Ascending aorta (tissue), 2 donors: ENCODE results near the gene GPR37L1. TPM values are rescaled to one million over a fixed set of nuclear protein-coding genes. Genes with fewer than 3 reads are reported as not detected.
"Not testable (repeated sequence)": the region's sequence is repeated elsewhere in the genome, so short reads cannot be mapped to it uniquely, and the experiment has no call there.

Experiments
- DNase-seq, 2 donors: peaks; one replicate each; pipeline ENCODE4 v3.0.0-alpha.2; 2019; ENCODE audit warnings: low spot score in 2 of 2
- H3K27ac ChIP-seq, 2 donors: fragments of 200-600 bp; sonication (generic); one replicate each; pipeline ENCODE4 v1.5.1; 2016 to 2017; ENCODE audit warnings: mild to moderate bottlenecking in 1 of 2
- H3K27me3 ChIP-seq: fragments of 200-600 bp; sonication (generic); one replicate; pipeline ENCODE4 v1.5.1; 2017
- H3K36me3 ChIP-seq, 2 donors: fragments of 200-600 bp; sonication (generic); one replicate each; pipeline ENCODE4 v1.5.1; 2016
- H3K4me1 ChIP-seq, 2 donors: fragments of 200-600 bp; sonication (generic); one replicate each; pipeline ENCODE4 v1.5.1; 2016 to 2017; ENCODE audit warnings: mild to moderate bottlenecking in 1 of 2
- H3K4me3 ChIP-seq, 2 donors: fragments of 200-600 bp; sonication (generic); one replicate each; pipeline ENCODE4 v1.5.1; 2016 to 2017; ENCODE audit warnings: mild to moderate bottlenecking in 1 of 2
- H3K9me3 ChIP-seq, 2 donors: fragments of 200-600 bp; sonication (generic); one replicate each; pipeline ENCODE4 v1.5.1; 2016
- CTCF ChIP-seq, 3 experiments: fragments of 200-600 bp in 2 of 3; fragments of 450-650 bp in 1 of 3; sonication (generic) in 2 of 3; IDR thresholded peaks; one replicate each; pipeline ENCODE4 v1.5.1; 2016 to 2019; ENCODE audit warnings: antibody characterized with exemption in 3 of 3, mild to moderate bottlenecking in 1 of 3, moderate library complexity in 1 of 3
- intact Hi-C: fragments of 100-400 bp; cut with DNase I; formaldehyde crosslinking; loops from one replicate; pipeline ENCODE4 v1.15.1; 2023
- total RNA-seq: library from RNA; depleted of rRNA; stranded (reverse); fragments of >200 nt; gene quantifications from one replicate; pipeline ENCODE4 v1.1.0, GENCODE V29; 2016

Gene GPR37L1
- total RNA-seq, 1 donor from 2014 or later, result not detected

DNA sequence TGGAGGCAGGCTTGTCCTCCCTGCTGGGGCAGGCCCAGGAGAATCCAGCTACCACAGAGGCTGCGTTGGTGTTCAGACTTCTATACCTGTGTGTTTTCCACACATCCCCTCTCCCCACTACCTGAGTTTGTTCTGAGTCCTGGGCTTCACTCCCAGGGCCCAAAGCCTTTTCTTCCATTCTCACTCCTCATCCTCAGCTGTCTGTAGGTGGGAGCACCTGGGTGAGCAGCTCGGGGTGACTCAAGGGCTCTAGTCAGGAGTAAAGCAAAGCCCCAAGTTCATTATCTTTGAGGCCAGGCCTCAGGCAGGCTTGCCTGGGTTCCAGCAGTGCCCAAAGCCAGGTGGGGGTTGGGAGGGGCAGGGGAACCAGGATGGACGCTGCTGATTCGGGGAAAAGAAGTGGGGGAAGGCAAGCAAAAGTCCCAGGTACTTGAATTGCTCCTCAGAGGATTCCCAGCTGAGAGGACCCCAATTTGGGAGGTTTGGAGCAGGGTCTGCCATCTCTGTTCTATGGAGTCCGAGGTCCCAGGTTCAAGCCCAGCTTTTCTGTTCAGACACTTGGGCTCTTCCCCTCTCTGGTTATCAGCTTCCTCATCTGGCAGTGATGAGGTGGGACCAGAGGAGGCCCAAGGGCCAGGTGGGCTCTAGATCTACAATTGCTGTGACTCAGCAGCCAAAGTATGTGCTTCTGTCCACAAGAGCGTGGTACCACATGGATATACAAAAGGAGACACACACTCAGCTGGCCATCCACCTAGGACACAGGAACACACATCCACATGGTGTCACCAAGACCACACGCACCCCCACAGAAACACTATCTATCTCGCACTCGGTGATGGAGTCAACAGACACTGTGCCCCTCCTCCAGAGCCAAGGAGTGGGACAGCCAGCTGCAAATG, 43.5 kb downstream of the GPR37L1 start:
- intact Hi-C loops, result no loop called here
- Histone ChIP-seq H3K27ac (no peak overlapping the region), H3K9me3 (no peaks in the 10 kb centered on the region), H3K27me3 (no peaks in the 10 kb centered on the region), H3K36me3 (no peaks in the 10 kb centered on the region), H3K4me1 (no peaks in the 10 kb centered on the region), H3K4me3 (no peak overlapping the region)
- no peak for TF ChIP-seq CTCF (IDR thresholded peaks at IDR 0.05)
- DNase-seq, result no peak

DNA sequence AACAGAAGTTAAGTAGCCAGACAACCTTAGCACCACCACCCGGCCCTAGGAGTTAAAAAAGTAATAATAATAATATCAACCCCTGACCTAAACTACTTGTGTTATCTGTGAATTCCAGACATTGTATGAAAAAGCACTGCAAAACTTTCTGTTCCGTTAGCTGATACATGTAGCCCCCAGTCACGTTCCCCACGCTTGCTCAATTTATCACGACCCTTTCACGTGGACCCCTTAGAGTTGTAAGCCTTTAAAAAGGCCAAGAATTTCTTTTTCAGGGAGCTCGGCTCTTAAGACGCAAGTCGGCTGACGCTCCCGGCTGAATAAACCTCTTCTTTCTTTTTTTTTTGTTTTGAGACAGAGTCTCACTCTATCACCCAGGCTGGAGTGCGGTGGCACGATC, 44.3 kb downstream of the GPR37L1 start:
- H3K27me3 ChIP-seq, H3K36me3 ChIP-seq, H3K27ac ChIP-seq, H3K4me1 ChIP-seq, DNase-seq, H3K9me3 ChIP-seq, intact Hi-C loops, H3K4me3 ChIP-seq: not testable (repeated sequence)

DNA sequence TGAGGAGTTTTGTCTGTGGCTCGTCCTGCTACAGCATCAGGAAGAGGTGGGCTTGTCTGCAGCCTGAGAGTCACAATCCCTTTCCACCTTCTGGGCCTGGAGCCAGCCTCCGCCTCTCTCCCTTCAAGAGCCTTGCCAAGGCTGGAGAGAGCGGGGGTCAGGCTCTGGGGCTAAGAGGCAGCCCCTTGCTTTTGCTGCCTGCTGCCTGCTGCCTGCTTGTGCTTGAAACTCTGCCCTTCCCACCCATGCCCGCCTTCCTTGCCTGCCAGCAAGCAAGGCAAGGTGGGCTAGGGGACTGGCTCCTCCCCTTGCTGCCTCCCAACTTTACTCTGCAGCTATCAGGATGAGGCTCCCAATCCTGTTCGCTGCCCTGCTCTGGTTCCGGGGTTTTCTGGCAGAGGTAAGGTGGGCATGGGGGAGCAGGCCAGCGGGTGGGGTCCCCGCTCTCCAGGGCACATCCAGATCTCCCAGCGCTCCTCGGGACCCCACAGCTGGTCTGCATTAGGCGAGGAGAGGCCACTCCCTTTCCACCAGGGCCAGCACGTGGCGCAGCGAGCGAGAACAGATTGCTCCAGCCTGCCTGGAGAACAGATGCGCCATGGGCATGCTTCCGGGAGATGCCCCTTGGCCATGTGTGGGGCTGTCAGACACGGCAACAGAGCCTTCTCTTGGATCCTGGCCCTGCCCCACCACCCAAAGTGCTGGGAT, 45.1 kb downstream of the GPR37L1 start:
- Histone ChIP-seq H3K36me3 (no peaks in the 10 kb centered on the region), H3K27ac (no peak overlapping the region), H3K27me3 (no peaks in the 10 kb centered on the region), H3K4me3 (no peak overlapping the region), H3K4me1 (no peaks in the 10 kb centered on the region), H3K9me3 (no peaks in the 10 kb centered on the region)
- TF ChIP-seq CTCF (IDR thresholded peaks at IDR 0.05), result no peak
- intact Hi-C loops, result no loop called here
- DNase-seq, result no peak

DNA sequence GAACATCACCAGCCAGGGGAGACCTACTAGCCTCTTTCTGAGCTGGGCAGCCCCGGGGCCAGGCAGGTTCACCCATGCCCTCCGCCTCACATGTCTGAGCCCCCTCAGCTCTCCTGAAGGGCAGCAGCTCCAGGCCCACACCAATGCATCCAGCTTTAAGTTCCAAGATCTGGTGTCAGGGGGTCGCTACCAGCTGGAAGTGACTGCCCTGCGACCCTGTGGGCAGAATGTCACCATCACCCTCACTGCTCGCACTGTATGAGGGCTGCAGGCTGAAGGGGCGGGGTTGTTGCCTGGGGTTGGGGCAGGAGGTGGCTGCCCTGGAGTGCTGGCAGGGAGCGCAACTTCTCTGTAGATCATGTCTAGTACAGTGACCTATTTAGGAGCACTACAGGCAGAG, 46.1 kb downstream of the GPR37L1 start:
- intact Hi-C loops, result no loop called here
- TF ChIP-seq CTCF (IDR thresholded peaks at IDR 0.05), result no peak
- no peak overlapping the region for H3K4me3 ChIP-seq

DNA sequence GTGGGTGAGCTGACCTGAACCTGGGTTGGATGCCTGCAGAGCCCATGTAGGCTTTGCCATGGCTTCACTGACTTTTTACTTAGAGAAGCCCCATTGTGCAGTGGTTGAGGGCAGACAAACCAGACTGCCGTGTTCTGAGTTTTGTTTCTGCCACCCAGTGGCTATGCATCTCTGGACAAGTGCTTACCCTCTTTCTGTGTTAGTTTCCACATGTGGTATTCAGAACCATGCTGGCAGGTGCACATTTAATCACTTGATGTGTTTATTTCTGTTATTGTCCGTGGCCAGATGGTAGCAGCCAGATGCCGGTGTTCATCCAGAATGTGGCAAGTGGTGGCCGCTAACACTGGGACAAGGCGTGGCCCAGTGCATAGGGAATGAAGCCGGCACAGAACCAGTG, 48.0 kb downstream of the GPR37L1 start:
- Histone ChIP-seq H3K4me3 (no peak overlapping the region), H3K4me1 (no peaks in the 10 kb centered on the region), H3K9me3 (no peaks in the 10 kb centered on the region), H3K36me3 (no peaks in the 10 kb centered on the region), H3K27me3 (no peaks in the 10 kb centered on the region), H3K27ac (no peak overlapping the region)
- intact Hi-C loops, result no loop called here
- no peak for TF ChIP-seq CTCF (IDR thresholded peaks at IDR 0.05)
- DNase-seq, result no peak

More for the DNA sequence above, 46.1 kb downstream of the GPR37L1 start:
- no peak for DNase-seq
- Histone ChIP-seq H3K27me3 (no peaks in the 10 kb centered on the region), H3K9me3 (no peaks in the 10 kb centered on the region), H3K4me1 (no peaks in the 10 kb centered on the region), H3K36me3 (no peaks in the 10 kb centered on the region), H3K27ac (no peak overlapping the region)
